LHCN-M2 (cell line): ENCODE measurements around the gene HOXC12. TPM values are rescaled to one million over a fixed set of nuclear protein-coding genes. Genes with fewer than 3 reads are reported as not detected.

Source experiments
- DNase-seq: peaks from one replicate; pipeline ENCODE4 v3.0.0-alpha.2; 2012; ENCODE audit warnings: low read depth
- total RNA-seq: library from RNA; depleted of rRNA; stranded (reverse); fragments of >200 nt; gene quantifications from 2 replicates; pipeline ENCODE4 v1.2.3, GENCODE V29; 2014

HOXC12 gene
- total RNA-seq, 1 experiment from 2014 or later = 0.34 TPM

DNA sequence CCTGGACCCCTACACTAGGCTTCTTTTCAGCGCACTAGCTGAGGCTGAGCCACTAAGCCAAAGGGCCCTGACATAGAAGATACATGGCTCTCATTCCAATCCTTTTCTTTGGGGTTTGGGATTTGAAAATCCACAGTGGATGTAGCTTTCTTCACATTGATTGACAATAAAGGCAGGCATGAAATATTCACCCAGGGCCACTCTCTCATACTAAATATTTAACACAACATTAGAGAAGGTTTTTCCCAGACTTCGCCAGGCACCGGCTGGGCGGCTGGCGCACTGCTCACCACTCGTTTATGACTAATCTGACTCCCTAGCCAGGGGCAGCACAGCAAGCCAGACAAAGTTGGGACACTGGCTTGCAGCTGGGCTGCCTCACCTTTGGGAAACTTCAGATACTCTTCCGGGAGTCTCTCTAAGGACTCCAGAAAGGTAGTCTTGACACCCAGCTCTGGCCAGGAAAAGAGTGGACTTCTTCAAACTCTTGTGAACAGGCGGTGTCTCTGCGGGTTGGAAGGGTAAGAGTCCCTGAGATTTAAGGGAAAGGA lies 17.5 kb downstream of the HOXC12 start:
- DNase-seq = peak; percentile 29

GRCh38 chr12:53972722-53973235 lies 18.1 kb downstream of the HOXC12 start, which contains the start of gene HOXC11:
HOXC11 (plus strand) TSS chr12:53973126; CDS start chr12:53973242, 116 bp downstream.
- DNase-seq = no peak

GRCh38 chr12:53973236-53974042 lies 18.7 kb downstream of the HOXC12 start:
- peak; percentile 75 for DNase-seq

- DNase-seq = peak; percentile 82
These were observed 19.7 kb downstream of the HOXC12 start, which contains the start of gene HOTAIR for GRCh38 chr12:53974084-53975063. HOTAIR (minus strand) TSS chr12:53974954.

DNA sequence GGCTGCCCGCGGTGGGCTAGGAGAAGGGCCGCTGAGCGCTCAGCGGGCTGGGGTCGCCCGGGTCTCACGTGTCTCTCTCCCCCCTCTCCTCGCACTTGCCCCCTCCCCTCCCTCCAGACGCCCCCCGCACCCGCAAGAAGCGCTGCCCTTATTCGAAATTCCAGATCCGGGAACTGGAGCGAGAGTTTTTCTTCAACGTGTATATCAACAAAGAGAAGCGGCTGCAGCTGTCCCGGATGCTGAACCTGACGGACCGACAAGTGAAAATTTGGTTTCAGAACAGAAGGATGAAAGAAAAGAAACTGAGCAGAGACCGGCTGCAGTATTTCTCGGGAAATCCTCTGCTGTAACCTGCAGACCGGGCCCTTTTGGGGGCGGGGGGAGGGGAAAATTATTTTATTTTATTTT lies 20.4 kb downstream of the HOXC12 start:
- DNase-seq = peak; percentile 32

DNA sequence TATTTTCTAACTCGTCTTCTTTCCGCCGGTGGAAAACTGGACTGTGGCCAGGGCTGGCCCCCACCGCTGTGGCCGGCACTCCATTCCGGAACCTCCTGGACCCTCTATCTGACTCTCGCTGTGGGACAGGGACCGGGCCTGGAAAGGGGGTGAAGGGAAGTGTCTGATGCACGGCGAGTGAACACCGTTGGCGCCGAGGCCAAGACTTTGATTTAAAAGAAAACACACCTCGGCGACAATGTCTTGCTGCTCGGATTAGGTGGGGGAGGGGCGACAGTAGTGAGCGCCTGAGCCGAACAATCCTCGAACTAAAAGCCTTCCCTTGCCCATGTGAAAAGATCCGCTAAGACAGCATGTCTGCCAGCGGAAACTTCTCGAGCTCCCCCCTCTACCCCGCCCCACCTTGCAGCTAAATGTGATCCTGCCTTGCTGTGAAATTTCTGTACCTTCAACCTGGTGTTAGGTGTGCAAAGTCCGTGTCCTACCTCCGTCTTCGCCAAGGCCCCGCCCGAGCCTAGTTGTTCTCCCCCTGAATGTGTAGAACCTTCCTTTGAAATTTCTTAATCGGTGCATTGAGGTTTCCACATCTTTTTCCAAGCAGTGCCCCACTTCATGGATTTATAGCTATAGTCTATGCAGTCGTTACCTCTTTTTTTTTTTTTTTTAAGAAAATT lies 20.9 kb downstream of the HOXC12 start:
- no peak for DNase-seq

DNA sequence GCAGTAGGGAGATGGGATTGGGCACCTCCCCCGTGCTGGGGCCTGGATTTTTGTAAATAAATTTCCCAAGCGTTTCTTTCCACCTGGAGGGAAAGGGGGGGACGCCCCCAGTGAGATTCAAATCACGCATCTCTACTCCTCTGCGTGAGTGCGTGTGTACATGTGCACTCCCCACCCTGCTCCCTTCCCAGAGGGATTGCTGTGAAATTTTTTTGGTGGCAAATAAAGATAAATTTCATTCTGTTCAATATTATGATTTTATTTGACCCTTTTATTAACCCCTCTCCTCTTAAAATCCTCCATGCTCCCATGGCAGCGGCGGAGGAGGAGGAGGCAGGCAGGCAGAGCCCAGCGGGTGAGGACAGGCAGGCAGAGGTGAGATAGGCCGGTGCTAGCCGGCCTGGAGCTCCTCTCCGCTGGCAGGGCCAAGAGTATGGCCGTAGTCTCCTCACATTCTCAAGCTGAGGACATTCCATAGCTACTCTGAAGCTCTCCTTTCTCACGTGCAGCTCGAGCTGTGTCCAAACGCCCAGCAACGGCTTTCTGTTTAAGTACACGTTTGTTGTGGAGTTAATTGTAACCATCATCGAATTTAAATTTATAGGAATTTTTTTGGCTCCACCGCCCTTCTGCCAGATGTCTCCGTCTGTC lies 21.6 kb downstream of the HOXC12 start:
- no peak for DNase-seq

- no peak for DNase-seq
These were observed 22.3 kb downstream of the HOXC12 start for GRCh38 chr12:53976823-53977595.

- DNase-seq = no peak
These were observed 23.1 kb downstream of the HOXC12 start for GRCh38 chr12:53977596-53978445.

- no peak for DNase-seq
These were observed 24.0 kb downstream of the HOXC12 start for GRCh38 chr12:53978477-53979356.

DNA sequence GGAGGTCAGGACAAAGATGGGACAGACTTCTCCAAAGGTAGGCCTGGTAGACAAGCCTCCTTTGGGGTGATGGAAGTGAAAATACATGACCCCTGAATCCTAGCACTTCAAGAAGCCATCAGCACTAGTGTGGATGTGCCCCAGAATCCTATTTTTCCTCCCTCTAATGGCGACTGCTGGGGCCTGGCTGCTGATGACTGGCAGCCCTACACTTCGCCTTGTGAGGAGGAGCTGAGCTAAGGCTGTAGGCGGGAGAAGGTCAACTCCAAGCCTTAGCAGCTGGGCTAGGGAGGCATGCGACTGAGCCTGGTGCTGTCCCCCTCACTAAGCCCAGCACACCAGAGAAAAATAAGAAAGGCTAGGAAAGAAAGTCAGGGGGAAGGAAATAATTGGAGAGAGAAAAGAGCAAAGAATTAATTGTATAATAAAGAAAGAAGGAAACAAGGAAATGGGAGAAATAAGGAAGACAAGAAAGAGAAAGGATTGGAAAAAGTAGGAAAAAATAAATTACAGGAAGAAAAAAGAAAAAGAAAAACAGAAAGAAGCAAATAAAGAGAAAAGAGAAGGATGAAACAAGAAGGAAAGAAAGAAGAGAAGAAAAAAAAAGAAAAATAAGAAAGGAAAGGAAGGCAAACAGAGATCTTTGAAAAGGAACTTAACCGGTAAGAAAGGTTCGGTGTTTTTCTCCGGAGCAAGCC lies 25.6 kb downstream of the HOXC12 start:
- DNase-seq = no peak

- DNase-seq = no peak
These were observed 26.2 kb downstream of the HOXC12 start for GRCh38 chr12:53980802-53981496.

DNA sequence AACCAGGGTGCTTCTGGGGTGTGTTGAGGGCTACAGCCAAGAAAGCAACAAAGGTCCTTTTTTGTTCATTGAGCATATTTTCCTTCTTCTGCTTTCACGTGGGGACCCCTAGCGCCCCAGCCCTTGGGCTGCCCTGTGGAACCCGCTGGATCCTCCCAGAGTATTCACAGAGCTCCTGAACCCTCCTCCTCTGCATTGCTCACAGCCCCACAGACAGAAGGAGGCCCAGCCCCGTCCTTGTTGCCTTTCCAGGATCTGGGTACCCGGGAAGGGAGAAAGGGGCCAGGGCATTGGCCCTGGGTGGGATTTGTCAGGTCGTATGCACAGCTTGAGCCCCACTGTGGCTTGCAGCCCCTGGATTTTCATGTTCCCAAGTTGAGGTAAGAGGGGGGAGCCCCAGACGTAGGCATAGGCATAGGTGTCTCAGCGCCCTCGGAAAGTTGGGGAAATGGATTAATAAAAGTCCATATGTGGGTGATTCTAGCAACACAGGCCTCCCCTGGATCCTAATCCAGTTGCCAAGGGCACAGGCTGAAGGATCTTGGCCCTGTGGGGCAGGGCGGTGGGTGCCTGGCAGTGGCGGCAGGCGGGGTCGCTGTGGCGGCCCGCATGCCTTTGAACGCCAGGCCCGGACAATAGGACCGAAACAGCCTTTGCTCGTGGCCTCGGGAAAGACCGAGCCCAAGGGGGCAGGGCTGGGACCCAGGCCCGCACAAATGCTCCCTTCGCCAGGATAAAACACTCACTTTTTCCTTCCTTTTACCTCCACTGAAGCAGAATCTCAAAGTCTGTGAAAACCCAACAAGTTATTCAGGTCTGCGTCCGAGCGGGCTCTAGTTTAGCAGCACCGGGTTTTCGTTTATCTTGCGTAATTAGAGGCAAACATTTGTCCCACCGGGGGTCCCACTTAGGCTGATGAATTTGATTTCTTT lies 27.2 kb downstream of the HOXC12 start:
- no peak for DNase-seq

DNA sequence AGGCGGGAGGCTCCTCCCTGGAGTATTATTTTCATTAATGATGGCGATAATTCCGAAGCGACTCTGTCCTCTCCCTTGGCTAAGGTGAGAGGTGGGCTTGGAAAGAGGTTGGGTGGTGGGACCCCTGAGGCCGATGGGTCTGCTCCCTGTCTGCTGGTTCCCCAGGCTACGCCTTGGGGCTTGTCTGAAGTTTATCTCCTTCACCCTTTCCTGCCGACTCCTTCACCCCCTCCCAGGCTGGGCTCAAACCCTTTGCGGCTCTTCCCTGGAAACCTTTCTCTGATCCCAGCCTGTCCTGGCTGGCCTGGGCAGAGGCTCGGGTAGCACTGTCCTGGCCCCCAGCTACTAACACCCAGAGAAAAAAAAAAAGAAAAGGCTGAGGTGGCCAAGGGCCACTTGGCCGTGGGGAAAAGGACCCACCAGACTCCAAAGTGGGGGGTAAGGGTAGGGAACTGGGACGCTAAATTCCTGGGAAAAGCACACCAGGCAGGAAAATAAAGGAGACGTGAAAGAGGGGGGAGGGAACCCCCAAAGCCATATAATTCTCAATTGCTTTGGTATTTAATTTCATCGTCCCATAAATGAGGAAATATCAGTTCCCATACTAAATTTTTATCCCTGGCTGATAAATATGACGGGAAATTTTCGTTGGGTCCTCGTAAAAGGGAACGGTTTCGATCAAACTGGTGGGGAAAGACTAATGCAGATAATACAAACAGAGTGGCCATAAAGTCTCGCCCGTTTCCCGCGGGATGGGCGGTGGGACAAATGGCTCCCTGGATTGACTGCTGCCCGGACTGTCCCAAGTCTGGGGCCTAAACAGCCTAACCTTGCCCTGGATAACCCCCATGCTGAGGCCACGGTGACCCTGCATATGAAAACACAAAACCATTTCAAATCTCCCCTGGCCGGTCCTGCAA lies 28.2 kb downstream of the HOXC12 start:
- DNase-seq = no peak
